Measurements from ENCODE around the gene TKT. TPM values are rescaled to one million over a fixed set of nuclear protein-coding genes. Genes with fewer than 3 reads are reported as not detected.
"Not testable (repeated sequence)": the region's sequence is repeated elsewhere in the genome, so short reads cannot be mapped to it uniquely, and the experiment has no call there.

The TKT gene
- polyA plus RNA-seq, 1 donor = 30.7 TPM

DNA sequence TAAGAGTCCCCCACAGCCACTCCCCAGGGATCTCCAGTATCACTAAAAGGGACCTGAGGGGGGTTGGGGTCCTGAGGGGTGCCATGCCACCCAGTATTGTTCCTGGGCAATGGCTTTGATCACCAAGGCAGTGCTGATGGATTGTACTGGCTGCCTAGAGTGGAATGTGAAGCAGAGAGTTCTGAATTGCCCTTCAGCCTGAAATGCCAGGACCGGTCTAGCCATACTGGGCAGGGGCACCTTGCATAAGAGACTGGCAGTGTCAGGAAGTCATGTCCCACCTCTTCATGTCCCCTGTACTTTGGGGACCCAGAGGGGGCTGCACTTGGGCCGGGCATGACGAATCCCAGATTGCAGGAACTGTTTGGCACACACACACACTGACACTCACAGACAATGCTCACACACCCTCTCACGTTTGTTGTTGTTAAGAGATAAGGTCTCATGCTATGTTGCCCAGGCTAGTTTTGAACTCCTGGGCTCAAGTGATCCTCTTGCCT lies 4.5 kb upstream of the TKT start:
- DNase-seq (ENCODE audit: low read depth) = no peak

DNA sequence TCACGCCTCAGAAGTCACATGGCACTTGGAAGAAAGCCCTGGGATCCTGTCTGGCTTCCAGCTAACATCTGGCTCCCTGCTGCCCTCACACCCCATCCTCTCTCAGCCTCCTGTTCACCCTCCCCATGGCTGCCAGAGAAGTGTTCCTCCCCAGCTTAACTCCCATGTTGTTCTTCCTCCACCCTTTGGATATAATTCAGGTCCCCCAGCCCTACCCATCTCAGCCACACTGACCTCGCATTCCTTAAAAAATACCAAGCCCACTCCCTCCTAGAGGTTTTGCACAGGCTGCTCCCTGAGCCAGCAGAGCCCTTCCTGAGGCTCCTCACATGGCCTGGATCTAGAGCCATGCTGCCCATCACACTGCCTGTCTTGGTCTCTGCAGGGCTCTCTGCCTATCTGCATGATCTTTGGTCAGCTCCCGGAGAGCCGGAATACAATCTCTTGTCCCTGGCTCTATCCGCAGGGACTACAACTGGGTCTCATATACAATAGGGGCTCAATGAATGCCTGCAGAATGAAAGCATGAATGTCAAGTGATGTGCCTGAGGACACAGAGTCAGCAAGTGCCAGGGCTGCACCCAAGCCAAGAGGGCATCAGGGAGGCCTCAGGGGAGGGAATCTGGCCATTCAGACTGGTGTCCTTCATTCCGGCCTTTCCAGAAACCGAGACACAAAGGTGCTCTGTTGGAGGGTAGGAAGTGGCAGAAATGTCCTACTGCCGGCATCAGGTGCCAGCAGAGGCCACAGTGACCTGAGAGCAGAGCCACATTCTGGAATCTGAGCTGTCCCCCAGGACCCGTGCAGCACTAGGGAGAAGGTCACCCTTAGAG lies 3.8 kb upstream of the TKT start:
- no peak for DNase-seq (ENCODE audit: low read depth)

DNA sequence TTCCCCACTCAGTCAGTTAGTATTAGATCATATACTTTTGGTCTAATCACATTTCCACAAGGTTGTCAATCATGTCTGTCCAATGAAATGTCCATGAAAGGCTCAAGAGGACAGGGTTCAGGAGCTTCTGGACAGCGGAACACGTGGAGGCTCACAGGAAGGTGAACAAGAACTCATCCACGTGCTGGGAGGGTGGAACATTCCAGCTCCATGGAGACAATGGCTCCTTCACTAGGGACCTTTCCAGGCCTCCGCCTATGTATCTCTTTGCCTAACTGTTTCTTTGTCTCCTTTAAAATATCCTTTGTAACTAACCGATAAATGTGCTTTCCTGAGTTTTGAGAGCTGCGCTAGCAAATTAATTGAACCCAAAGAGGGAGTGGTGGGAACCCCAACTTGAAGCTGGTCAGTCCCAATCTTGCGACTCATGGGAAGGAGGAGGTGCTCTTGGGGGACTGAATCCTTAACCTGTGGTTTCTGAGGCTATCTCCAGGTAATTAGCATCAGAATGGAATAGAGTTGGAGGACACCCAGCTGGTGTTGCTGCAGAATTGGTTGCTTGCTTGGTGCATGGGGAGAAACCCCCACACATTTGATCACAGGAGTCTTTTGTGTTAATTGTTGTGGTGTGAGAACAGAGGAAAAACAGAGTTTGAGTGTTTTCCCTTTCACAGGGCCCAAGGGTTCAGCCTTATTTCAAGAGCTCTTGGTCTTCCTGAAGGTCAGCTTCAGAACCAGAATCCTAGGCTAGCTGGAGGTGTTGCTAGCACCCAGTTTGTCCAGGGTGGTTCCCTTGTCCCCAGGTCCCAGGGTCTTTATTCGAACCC lies 3.0 kb upstream of the TKT start:
- DNase-seq (ENCODE audit: low read depth) = no peak

DNA sequence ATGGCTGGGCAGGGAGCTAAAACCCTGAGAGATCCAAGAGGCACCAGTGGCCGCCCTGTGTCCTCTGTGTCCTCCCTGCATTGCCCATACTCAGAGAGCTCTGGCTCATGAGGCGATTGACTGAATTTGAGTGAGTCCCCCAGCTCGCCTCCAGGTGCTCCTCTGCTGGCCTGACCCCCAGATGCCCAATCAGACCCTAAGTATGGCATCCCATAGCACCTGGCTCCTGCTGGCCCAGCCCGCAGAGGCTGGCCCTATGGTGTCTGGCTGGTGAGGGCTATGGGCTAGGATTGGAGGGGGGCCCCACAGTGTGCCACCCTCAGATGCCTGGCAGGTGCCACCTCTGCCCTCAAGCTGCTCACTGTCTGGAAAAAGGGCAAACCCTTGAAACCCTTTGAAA lies 1.6 kb upstream of the TKT start:
- DNase-seq (ENCODE audit: low read depth) = no peak

DNA sequence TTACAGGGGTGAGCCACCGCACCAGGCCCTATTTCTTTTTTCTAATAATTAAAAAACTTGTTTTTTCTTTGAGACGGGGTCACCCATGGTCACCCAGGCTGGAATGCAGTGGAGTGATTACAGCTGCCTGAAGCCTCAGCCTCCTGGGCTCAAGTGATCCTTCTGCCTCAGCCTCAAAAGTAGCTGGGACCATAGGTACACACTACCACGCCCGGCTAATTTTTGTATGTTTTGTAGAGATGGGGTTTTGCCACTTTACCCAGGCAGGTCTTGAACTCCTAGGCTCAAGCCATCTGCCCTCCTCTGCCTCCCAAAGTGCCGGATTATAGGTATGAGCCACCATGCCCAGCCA lies 858 bp upstream of the TKT start:
- no peak for DNase-seq (ENCODE audit: low read depth)

DNA sequence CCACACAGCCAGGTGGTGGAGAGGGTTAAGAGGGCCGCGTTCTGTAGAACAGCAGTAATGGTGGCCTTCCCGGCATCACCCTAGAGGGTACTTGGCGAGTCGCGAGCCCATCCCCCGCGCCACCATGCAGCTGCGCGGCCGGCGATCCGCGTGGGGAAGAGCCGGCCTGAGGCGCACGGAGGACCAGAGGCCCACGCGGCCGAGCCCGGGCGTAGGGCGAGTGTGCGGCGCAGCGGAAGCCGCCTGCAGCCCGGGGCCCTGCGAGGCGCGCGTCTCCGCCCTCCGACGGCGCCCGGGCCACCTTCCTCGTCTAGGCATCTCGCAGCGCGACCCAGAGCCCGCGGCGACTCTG lies 423 bp downstream of the TKT start:
- no peak for DNase-seq (ENCODE audit: low read depth)

DNA sequence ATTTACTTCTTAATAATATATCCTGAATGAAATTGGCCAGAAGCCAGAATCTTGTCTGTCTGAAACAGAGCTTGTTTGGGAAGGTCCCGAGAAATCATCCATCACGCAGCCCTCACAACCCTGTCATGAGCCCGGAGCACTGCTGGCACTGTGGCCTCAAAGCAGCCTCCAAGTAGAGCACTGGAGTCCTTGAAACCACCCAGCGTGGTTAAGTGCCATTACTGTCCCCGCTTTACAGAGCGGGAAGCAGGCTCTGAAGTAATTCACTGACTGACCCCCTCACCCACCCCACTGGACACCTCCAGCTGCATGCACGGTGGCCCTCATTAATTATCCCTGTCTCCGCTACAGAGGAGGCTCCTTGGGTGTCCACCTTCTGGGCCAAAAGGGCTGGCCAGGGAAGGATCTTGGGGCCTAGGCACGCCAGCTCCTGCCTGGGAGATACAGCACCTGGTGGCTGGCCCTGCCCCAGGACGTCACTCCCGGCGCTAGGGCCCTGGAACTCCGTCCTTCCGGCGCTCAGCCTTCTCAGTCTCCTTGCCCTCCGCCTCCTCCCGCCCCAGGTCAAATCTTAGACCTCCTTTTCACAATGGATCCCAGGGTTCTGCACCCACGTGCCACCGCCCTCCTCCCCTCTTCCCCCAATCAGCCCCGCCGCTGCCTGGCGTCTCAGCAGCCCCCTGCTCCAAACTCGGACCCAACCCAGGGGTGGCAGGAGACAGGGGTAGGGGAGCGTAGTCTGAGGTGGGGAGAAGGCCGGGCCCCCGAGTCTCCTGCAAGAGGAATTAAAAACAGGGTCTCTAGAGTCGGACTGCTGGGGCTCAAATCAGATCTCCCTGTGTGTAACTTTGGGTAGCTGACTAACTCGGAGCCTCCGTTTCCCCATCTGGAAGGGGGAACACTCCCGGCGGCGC lies 1.1 kb downstream of the TKT start:
- no peak for DNase-seq (ENCODE audit: low read depth)

DNA sequence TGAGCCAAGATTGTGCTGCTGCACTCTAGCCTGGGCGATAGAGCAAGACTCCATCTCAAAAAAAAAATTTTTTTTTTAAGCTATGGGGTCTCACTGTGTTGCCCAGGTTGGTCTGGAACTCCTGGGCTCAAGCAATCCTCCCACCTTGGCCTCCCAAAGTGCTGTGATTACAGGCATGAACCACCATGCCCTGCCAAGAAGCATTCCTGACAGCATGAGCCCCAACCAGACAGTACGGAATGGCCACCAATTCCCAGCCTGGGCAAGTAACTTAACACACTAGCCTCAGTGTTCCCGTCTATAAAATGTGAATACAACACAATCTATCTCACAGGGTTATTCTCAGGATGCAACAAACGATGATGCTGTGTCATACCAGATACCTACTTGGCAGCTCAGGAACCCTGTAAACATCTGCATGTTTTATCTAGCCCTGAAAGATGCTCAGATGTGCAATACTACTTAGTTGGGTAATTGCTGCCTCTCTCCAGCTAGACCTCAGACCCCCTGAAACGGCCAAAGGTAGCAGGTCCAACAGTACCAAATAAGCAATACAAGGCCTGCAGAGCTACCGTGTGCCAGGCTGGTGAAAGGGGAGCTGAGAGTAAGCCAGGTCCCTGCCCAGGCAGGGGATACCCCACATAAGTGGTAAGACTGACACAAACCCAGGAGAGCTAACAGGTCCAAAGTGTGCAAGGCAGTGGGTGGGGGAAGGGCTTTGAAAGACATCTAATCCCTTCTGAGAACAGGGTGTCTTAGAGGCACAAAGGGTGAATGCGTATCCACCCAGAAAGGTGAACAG lies 1.9 kb downstream of the TKT start:
- DNase-seq (ENCODE audit: low read depth) = no peak

DNA sequence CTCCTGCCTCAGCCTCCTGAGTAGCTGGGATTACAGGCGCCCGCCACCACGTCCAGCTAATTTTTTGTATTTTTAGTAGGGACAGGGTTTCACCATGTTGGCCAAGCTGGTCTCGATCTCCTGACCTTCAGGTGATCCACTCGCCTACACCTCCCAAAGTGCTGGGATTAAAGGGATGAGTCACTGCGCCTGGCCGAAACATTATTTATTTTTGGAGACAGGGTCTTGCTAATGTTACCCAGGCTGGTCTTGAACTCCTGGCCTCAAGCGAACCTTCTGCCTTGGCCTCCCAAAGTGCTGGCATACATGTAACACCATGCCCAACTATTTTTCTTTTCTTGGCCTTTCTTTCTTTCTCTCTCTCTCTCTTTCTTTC lies 2.9 kb downstream of the TKT start:
- not testable (repeated sequence) for DNase-seq (ENCODE audit: low read depth)

DNA sequence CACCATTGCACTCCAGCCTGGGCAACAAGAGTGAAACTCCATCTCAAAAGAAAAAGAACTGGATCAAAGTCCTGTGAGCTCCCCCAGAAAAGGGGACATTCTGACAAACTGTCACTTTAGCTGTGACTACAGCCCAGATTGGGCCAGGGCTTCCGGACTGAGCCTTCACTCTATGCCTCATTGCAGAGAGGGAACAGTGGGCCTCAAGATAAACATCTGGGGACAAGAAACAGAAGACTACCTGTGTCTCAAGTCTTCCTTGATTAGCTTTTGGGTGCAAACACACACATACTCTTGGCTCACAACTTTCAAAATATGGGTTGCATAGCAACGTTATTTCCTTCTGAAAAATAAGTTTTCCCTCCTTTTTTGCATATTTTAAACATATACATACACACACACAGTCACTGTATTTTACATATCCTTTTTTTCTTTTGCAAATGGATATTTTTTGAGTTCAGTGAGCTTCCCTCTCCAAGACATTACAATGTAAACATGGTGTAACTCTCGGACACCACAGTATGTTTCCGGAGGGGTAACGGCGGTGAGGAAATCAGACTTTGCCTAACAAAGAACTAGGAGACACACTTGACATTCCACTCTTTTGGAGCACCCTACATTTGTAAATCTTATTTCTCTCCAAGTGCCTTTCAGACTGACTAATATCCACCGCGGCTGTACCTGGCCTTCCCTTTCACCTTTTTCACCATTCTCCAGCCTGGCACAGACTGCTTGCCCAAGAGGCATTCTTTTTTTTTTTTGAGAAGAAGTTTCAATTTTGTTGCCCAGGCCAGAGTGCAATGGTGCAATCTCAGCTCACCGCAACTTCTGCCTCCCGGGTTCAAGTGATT lies 3.5 kb downstream of the TKT start:
- DNase-seq (ENCODE audit: low read depth) = no peak

DNA sequence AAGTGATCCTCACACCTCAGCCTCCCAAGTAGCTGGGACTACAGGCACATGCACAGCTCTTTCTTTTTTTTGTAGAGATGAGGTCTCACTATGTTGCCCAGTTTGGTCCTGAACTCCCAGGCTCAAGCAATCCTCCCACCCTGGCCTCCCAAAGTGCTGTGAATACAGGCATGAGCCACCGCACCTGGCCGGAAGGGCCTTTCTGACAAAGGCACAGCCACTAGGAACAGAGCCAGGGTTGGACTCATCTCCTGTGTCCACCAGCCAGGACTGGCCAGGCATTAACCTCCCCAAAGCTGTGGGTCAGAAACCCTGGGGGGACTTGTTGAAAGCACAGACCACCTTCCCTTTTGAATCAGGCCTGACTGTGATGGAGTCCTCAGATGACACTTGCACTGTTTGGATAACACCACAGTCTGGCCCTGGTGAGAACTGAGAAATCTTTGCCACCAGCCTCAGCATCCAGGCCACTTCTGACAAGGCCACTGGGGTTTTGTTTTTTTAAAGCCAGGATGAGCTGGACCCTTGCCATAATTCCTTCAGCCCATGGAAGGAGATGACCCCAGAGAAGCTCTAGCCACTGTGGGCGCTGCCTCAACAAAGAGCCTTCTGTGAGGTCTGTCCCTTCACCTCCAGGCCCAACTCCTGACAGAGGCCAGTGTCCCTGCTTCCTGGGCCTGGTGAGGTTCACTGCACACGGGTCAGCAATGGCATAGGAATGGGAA lies 4.8 kb downstream of the TKT start:
- DNase-seq (ENCODE audit: low read depth) = no peak

DNA sequence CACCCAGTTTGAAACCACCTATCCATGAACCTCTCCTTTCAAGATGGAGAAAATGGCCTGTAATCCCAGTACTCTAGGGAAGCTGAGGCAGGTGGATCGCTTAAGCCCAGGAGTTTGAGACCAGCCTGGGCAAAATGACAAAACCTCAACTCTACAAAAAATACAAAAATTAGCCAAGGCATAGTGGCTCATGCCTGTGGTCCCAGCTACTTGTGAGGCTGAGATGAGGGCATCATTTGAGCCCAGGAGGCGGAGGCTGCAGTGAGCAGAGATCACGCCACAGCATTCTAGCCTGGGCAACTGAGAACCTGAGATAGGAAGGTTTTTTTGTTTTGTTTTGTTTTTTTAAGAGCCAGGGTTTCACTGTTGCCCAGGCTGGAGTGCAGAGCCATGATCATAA lies 5.4 kb downstream of the TKT start:
- DNase-seq (ENCODE audit: low read depth) = no peak

DNA sequence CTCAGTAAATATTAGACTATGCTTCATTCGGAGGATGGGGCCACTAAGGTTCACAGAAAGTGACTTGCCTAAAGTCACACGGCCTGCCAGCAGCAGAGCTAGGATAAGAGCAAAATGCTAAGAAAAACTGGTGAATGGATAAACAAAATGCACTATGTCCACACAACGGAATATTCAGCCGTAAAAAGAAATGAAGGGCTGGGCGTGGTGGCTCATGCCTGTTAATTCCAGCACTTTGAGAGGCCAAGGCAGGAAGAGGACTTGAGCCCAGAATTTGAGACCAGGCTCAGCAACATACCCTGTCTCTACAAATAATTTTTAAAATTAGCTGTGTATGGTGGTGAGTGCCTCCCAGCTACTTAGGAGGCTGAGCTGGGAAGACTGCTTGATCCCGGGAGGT lies 7.7 kb downstream of the TKT start:
- no peak for DNase-seq (ENCODE audit: low read depth)

DNA sequence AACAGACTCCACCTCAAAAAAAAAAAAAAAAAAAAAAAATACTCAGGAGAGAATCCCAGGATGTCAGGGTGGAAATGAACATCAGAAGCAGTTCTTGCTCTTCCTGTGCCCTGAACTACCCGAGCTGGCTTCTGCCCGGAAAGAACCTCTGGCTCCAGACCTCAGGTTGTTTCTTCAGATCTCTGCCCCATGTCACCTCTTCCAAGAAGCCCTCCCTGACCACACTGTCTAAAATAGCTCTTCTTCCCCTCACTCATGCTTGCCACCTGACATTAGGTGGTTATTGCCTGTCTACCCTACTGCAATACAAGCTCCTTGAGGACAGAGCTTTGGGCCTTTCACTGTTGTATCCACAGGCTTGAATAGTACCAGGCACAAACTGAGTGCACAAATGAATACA lies 8.2 kb downstream of the TKT start:
- no peak for DNase-seq (ENCODE audit: low read depth)

DNA sequence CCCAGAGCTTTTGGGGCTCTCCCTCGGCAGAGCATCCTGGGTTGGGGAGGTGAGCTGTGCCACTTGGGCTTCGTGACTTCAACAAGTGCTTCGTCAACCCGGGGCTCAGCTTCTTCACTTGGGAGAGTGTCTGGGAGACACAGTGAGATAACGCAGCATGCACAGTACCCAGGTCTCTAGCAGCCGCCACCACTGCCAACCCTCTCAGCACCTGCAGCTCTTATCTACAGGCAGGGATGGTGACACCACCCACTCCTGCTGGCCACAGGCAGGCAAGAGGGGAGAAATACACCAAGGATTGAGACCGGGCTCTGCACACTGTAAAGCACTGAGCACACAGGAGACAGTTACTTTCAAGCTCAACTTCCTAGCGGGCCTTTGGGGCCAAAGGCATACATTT lies 11.6 kb downstream of the TKT start:
- no peak for DNase-seq (ENCODE audit: low read depth)

DNA sequence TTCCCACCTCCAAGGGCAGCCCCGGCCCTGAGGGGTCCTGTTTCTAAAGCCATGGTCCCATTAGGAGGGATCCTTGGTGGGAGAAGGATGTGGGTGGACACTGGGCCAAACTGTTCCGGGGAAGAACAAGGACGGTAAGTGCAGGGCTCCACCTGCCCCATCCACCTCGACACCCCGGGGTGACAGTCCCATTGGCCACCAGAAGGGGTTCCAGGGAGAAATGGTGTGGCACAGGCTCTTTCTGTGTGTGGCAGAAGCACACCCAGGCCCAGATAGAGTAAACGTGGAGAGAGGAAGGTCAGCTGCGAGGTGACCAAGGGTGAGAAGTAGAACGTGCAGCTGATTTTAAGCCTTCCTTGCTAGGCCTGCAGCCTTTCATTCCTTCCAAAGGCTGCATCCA lies 12.0 kb downstream of the TKT start:
- no peak for DNase-seq (ENCODE audit: low read depth)

DNA sequence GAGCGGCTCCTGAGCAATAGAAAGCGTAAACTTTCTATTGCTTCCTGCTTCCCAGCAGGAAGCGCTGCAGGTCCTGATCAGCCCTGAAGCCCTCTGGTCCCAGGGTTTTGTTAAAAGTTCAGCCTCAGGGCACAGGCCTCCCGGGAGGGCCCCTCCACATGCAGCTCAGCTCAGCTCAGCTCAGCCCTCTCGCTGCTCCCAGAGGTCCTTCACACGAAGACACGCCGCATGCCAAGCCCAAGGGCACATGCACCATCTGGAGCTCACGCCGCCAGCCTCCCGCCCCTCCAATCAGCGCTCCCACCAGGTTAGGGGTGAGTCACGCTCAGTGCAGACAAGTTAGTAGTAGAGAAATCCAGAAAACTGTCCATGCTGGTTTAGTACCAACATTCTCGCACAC lies 12.7 kb downstream of the TKT start:
- no peak for DNase-seq (ENCODE audit: low read depth)

DNA sequence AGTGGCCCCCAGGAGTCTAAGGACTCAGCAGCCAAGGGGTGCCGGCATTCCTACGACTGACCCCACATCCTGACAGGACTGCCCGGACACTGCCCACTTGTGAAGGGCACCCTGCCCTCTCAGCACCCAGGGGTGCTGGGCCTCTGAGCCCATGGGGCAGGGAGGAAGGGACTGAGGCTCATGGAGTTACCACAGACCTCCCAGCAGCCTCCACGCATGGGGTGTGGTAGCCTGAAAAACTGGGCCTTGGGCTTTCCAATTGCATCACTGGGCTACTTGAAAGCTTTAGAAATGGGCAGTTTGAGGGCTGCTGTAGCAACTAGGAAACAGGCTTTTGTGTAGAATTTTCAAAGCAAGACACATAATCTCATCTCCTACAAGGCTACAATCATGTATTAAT lies 13.2 kb downstream of the TKT start:
- no peak for DNase-seq (ENCODE audit: low read depth)

DNA sequence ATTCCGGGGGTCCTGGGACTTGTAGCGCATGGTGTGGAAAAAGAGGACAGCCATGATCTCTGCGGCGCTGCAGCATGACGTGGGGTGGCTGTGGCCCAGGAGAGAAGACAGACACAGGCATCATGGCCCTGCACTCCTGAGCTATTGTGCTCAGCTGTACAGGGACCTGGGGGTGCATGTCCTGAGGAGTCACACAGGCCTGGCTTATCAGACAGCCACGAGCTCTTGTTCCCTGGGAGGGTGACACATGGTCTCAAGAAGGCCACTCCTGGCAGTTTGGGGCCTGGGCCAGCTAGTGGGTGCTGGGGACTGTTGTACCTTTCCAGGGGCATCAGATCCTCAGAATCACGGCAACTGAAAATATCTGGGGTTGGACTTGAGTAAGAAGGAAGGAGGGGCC lies 13.7 kb downstream of the TKT start:
- no peak for DNase-seq (ENCODE audit: low read depth)
